ENCODE results near the gene RAB4B.
"Not testable (repeated sequence)": the region's sequence is repeated elsewhere in the genome, so short reads cannot be mapped to it uniquely, and the experiment has no call there.

RAB4B gene

GRCh38 chr19:40830741-40831140, 52.7 kb downstream of the RAB4B start:
- not testable (repeated sequence) for H3K4me3 ChIP-seq (ENCODE audit: low read length in 2 of 2); H3K9me3 ChIP-seq (ENCODE audit: control insufficient read depth in 2 of 2, low read length in 2 of 2); H3K36me3 ChIP-seq (ENCODE audit: control insufficient read depth in 2 of 2, insufficient read depth in 2 of 2, low read length in 2 of 2); H3K27me3 ChIP-seq (ENCODE audit: control insufficient read depth in 2 of 2, insufficient read depth in 2 of 2, low read length in 2 of 2); H3K27ac ChIP-seq (ENCODE audit: low read depth in 2 of 2, low read length in 2 of 2); H3K9ac ChIP-seq (ENCODE audit: low read depth in 1 of 2, low read length in 2 of 2)
- H3K4me1 ChIP-seq (ENCODE audit: control insufficient read depth in 2 of 2, insufficient read depth in 2 of 2, low read length in 2 of 2) = peaks cover 10 to 18% of the 10 kb centered on the region in 2 donors

- Histone ChIP-seq H3K4me1 (ENCODE audit: control insufficient read depth in 2 of 2, insufficient read depth in 2 of 2, low read length in 2 of 2) (peaks cover 10 to 18% of the 10 kb centered on the region in 2 donors), H3K36me3 (ENCODE audit: control insufficient read depth in 2 of 2, insufficient read depth in 2 of 2, low read length in 2 of 2) (peaks cover 2 to 4% of the 10 kb centered on the region in 2 donors), H3K27ac (ENCODE audit: low read depth in 2 of 2, low read length in 2 of 2) (peak overlapping the region; percentile 74 to 77), H3K27me3 (ENCODE audit: control insufficient read depth in 2 of 2, insufficient read depth in 2 of 2, low read length in 2 of 2) (no peaks in the 10 kb centered on the region), H3K4me3 (ENCODE audit: low read length in 2 of 2) (peak overlapping the region in 1 of 2 donors; percentile 11), H3K9me3 (ENCODE audit: control insufficient read depth in 2 of 2, low read length in 2 of 2) (no peaks in the 10 kb centered on the region), H3K9ac (ENCODE audit: low read depth in 1 of 2, low read length in 2 of 2) (peak overlapping the region in 1 of 2 donors; percentile 2)
Observed at GRCh38 chr19:40831502-40832430, 53.7 kb downstream of the RAB4B start.

GRCh38 chr19:40832431-40832790, 54.4 kb downstream of the RAB4B start:
- H3K9ac ChIP-seq (ENCODE audit: low read depth in 1 of 2, low read length in 2 of 2) = peak overlapping the region in 1 of 2 donors; percentile 2
- not testable (repeated sequence) for H3K36me3 ChIP-seq (ENCODE audit: control insufficient read depth in 2 of 2, insufficient read depth in 2 of 2, low read length in 2 of 2); H3K27me3 ChIP-seq (ENCODE audit: control insufficient read depth in 2 of 2, insufficient read depth in 2 of 2, low read length in 2 of 2); H3K9me3 ChIP-seq (ENCODE audit: control insufficient read depth in 2 of 2, low read length in 2 of 2); H3K4me3 ChIP-seq (ENCODE audit: low read length in 2 of 2)
- peak overlapping the region; percentile 74 to 77 for H3K27ac ChIP-seq (ENCODE audit: low read depth in 2 of 2, low read length in 2 of 2)
- peaks cover 10 to 18% of the 10 kb centered on the region in 2 donors for H3K4me1 ChIP-seq (ENCODE audit: control insufficient read depth in 2 of 2, insufficient read depth in 2 of 2, low read length in 2 of 2)

GRCh38 chr19:40833728-40834533, 55.9 kb downstream of the RAB4B start:
- H3K27ac ChIP-seq (ENCODE audit: low read depth in 2 of 2, low read length in 2 of 2) = peak overlapping the region in 1 of 2 donors; percentile 23

GRCh38 chr19:40836754-40837429, 58.8 kb downstream of the RAB4B start:
- Histone ChIP-seq H3K4me3 (ENCODE audit: low read length in 2 of 2) (no peak overlapping the region), H3K9ac (ENCODE audit: low read depth in 1 of 2, low read length in 2 of 2) (no peak overlapping the region), H3K27me3 (ENCODE audit: control insufficient read depth in 2 of 2, insufficient read depth in 2 of 2, low read length in 2 of 2) (no peaks in the 10 kb centered on the region), H3K27ac (ENCODE audit: low read depth in 2 of 2, low read length in 2 of 2) (no peak overlapping the region), H3K4me1 (ENCODE audit: control insufficient read depth in 2 of 2, insufficient read depth in 2 of 2, low read length in 2 of 2) (peaks cover 5 to 12% of the 10 kb centered on the region in 2 donors), H3K9me3 (ENCODE audit: control insufficient read depth in 2 of 2, low read length in 2 of 2) (no peaks in the 10 kb centered on the region), H3K36me3 (ENCODE audit: control insufficient read depth in 2 of 2, insufficient read depth in 2 of 2, low read length in 2 of 2) (no peaks in the 10 kb centered on the region)

More at GRCh38 chr19:40833728-40834533, 55.9 kb downstream of the RAB4B start:
- not testable (repeated sequence) for H3K4me3 ChIP-seq (ENCODE audit: low read length in 2 of 2); H3K36me3 ChIP-seq (ENCODE audit: control insufficient read depth in 2 of 2, insufficient read depth in 2 of 2, low read length in 2 of 2); H3K9ac ChIP-seq (ENCODE audit: low read depth in 1 of 2, low read length in 2 of 2); H3K27me3 ChIP-seq (ENCODE audit: control insufficient read depth in 2 of 2, insufficient read depth in 2 of 2, low read length in 2 of 2); H3K9me3 ChIP-seq (ENCODE audit: control insufficient read depth in 2 of 2, low read length in 2 of 2)
- peaks cover 10 to 18% of the 10 kb centered on the region in 2 donors for H3K4me1 ChIP-seq (ENCODE audit: control insufficient read depth in 2 of 2, insufficient read depth in 2 of 2, low read length in 2 of 2)

- H3K36me3 ChIP-seq (ENCODE audit: control insufficient read depth in 2 of 2, insufficient read depth in 2 of 2, low read length in 2 of 2); H3K9ac ChIP-seq (ENCODE audit: low read depth in 1 of 2, low read length in 2 of 2); H3K27ac ChIP-seq (ENCODE audit: low read depth in 2 of 2, low read length in 2 of 2): not testable (repeated sequence)
Observed at GRCh38 chr19:40838477-40838876, 60.4 kb downstream of the RAB4B start.

GRCh38 chr19:40842012-40842411, 64.0 kb downstream of the RAB4B start:
- not testable (repeated sequence) for H3K9me3 ChIP-seq (ENCODE audit: control insufficient read depth in 2 of 2, low read length in 2 of 2); H3K27ac ChIP-seq (ENCODE audit: low read depth in 2 of 2, low read length in 2 of 2)

More at GRCh38 chr19:40838477-40838876, 60.4 kb downstream of the RAB4B start:
- not testable (repeated sequence) for H3K4me3 ChIP-seq (ENCODE audit: low read length in 2 of 2); H3K9me3 ChIP-seq (ENCODE audit: control insufficient read depth in 2 of 2, low read length in 2 of 2); H3K4me1 ChIP-seq (ENCODE audit: control insufficient read depth in 2 of 2, insufficient read depth in 2 of 2, low read length in 2 of 2); H3K27me3 ChIP-seq (ENCODE audit: control insufficient read depth in 2 of 2, insufficient read depth in 2 of 2, low read length in 2 of 2)

GRCh38 chr19:40842997-40843652, 65.1 kb downstream of the RAB4B start:
- not testable (repeated sequence) for H3K36me3 ChIP-seq (ENCODE audit: control insufficient read depth in 2 of 2, insufficient read depth in 2 of 2, low read length in 2 of 2); H3K4me3 ChIP-seq (ENCODE audit: low read length in 2 of 2); H3K27me3 ChIP-seq (ENCODE audit: control insufficient read depth in 2 of 2, insufficient read depth in 2 of 2, low read length in 2 of 2); H3K4me1 ChIP-seq (ENCODE audit: control insufficient read depth in 2 of 2, insufficient read depth in 2 of 2, low read length in 2 of 2); H3K9me3 ChIP-seq (ENCODE audit: control insufficient read depth in 2 of 2, low read length in 2 of 2); H3K27ac ChIP-seq (ENCODE audit: low read depth in 2 of 2, low read length in 2 of 2)
- H3K9ac ChIP-seq (ENCODE audit: low read depth in 1 of 2, low read length in 2 of 2) = peak overlapping the region in 1 of 2 donors; percentile 24

More at GRCh38 chr19:40842012-40842411, 64.0 kb downstream of the RAB4B start:
- not testable (repeated sequence) for H3K27me3 ChIP-seq (ENCODE audit: control insufficient read depth in 2 of 2, insufficient read depth in 2 of 2, low read length in 2 of 2); H3K4me3 ChIP-seq (ENCODE audit: low read length in 2 of 2); H3K4me1 ChIP-seq (ENCODE audit: control insufficient read depth in 2 of 2, insufficient read depth in 2 of 2, low read length in 2 of 2); H3K36me3 ChIP-seq (ENCODE audit: control insufficient read depth in 2 of 2, insufficient read depth in 2 of 2, low read length in 2 of 2); H3K9ac ChIP-seq (ENCODE audit: low read depth in 1 of 2, low read length in 2 of 2)

GRCh38 chr19:40843653-40844052, 65.6 kb downstream of the RAB4B start:
- H3K4me3 ChIP-seq (ENCODE audit: low read length in 2 of 2); H3K27me3 ChIP-seq (ENCODE audit: control insufficient read depth in 2 of 2, insufficient read depth in 2 of 2, low read length in 2 of 2); H3K27ac ChIP-seq (ENCODE audit: low read depth in 2 of 2, low read length in 2 of 2); H3K36me3 ChIP-seq (ENCODE audit: control insufficient read depth in 2 of 2, insufficient read depth in 2 of 2, low read length in 2 of 2); H3K9me3 ChIP-seq (ENCODE audit: control insufficient read depth in 2 of 2, low read length in 2 of 2); H3K4me1 ChIP-seq (ENCODE audit: control insufficient read depth in 2 of 2, insufficient read depth in 2 of 2, low read length in 2 of 2): not testable (repeated sequence)
- peak overlapping the region in 1 of 2 donors; percentile 24 for H3K9ac ChIP-seq (ENCODE audit: low read depth in 1 of 2, low read length in 2 of 2)
